Stimulated activated CD4-positive, alpha-beta T cell treated with anti-CD3 and anti-CD28 coated beads, Interleukin-4, amount 100 ng/mL, for 48 hours (primary cell): ENCODE measurements around the gene PRPH.
A peak's percentile ranks its signal among the peaks of the same experiment; 100 is the strongest.
"Not testable (repeated sequence)": the region's sequence is repeated elsewhere in the genome, so short reads cannot be mapped to it uniquely, and the experiment has no call there.

Source experiments
- DNase-seq, 2 donors: peaks; one replicate each; pipeline ENCODE4 v3.0.0-alpha.2; 2020; ENCODE audit warnings: low read depth in 2 of 2

Gene PRPH

GRCh38 chr12:49276304-49277290 lies 18.4 kb upstream of the PRPH start:
- no peak for DNase-seq

GRCh38 chr12:49277466-49277865 lies 17.5 kb upstream of the PRPH start:
- no peak for DNase-seq

GRCh38 chr12:49279706-49280159 lies 15.2 kb upstream of the PRPH start:
- no peak for DNase-seq

- DNase-seq = not testable (repeated sequence)
These were observed 14.4 kb upstream of the PRPH start for GRCh38 chr12:49280545-49280944.

- no peak for DNase-seq
These were observed 12.6 kb upstream of the PRPH start for GRCh38 chr12:49282302-49282701.

GRCh38 chr12:49282740-49283375 lies 12.1 kb upstream of the PRPH start:
- DNase-seq = not testable (repeated sequence)

GRCh38 chr12:49283541-49284429 lies 11.2 kb upstream of the PRPH start:
- DNase-seq = no peak

- no peak for DNase-seq
These were observed 10.3 kb upstream of the PRPH start for GRCh38 chr12:49284672-49285071.

- no peak for DNase-seq
These were observed 7.1 kb upstream of the PRPH start for GRCh38 chr12:49287876-49288275.

- peak; percentile 41 to 61 for DNase-seq
These were observed 6.5 kb upstream of the PRPH start for GRCh38 chr12:49288412-49288853.

- no peak for DNase-seq
These were observed 5.9 kb upstream of the PRPH start for GRCh38 chr12:49288922-49289555.

GRCh38 chr12:49292729-49293055 lies 2.3 kb upstream of the PRPH start:
- DNase-seq = no peak

- DNase-seq = no peak
These were observed 1.6 kb upstream of the PRPH start for GRCh38 chr12:49293056-49293956.

GRCh38 chr12:49294086-49294803 lies 702 bp upstream of the PRPH start:
- DNase-seq = no peak

GRCh38 chr12:49294804-49295081 lies 204 bp upstream of the PRPH start:
- no peak for DNase-seq

GRCh38 chr12:49296034-49296835 lies 1.3 kb downstream of the PRPH start:
- peak; percentile 64 to 65 for DNase-seq

GRCh38 chr12:49296836-49297694 lies 2.1 kb downstream of the PRPH start:
- DNase-seq = peak; percentile 38 to 40

- no peak for DNase-seq
These were observed 2.7 kb downstream of the PRPH start for GRCh38 chr12:49297695-49298060.
